Epithelial cell of umbilical artery (primary cell): ENCODE measurements around the gene HCAR3. TPM values are rescaled to one million over a fixed set of nuclear protein-coding genes. Genes with fewer than 3 reads are reported as not detected.

ENCODE experiments used
- total RNA-seq: library from RNA; depleted of rRNA; stranded (reverse); fragments of >200 nt; gene quantifications from 2 replicates; pipeline ENCODE4 v1.2.3, GENCODE V29; 2014

Gene HCAR3
- total RNA-seq: not detected in 2 replicates

DNA sequence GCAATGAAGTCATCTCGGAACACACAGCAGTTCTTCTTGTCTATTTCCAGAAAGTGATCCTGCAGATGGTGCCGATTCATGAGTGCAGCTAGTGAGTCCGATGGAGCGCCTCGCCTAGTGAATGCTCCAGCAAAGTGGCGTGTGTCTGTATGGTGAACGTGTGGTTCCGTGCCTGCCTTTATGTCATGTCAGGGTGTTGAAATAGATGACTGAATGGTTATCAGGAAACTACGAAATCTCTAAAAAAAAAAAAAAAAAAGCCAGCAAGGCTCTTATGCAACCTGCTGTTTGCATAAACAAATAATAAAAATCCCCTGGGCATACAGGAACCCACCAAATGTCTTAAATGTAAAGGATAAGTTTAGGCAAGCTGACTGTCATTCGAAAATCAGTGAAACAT is at the start of gene HCAR3:
TSS of gene HCAR3 (minus strand) at position 154 of the 400 bp plus-strand sequence. CDS start at position 80, 74 bp downstream.

DNA sequence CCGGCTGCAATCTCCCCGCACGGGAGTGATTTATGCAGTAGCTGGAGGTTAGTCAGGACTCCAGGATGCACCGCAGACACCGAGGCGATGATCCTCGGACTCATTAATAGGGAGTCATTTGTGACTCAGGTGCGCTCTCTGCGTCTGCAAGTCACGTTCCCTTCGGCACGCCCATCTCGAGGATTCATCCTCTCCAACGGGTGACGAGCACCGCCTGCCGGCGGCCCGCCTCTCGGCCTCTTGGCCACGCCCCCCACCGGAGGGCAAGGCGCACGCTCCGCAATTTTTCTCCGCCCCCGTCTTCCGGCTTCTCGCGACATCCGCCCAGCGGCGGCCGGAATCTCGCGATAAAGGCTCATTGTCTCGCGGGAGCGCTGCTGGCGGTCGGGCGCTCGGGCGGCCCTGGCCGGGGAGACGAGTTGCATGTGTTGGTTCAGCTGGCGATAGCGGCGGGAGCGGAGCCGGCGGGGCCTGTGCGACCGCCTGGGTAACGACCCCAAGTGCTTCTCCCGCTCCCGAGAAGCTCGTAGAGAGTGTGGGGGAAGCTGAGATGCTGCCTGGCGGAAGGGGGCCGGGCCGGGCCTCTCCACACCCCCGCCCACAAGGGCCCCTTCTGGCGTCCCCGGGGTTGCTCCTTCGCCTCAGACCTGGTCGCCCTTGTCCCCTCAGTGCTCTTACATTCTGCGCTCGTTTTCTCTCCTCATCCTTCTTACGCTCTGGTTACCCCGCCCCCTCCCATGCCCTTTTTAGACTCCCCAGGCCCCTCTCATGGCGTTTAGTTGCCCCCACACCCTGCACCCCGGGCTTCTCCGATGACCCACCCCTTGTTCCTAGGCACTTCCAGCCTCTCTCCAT is 36.1 kb upstream of the HCAR3 start, which contains the start of gene DENR:
TSS of gene DENR (plus strand) at position 361 of the 855 bp plus-strand sequence. CDS start 878 bp downstream, outside the sequence.

DNA sequence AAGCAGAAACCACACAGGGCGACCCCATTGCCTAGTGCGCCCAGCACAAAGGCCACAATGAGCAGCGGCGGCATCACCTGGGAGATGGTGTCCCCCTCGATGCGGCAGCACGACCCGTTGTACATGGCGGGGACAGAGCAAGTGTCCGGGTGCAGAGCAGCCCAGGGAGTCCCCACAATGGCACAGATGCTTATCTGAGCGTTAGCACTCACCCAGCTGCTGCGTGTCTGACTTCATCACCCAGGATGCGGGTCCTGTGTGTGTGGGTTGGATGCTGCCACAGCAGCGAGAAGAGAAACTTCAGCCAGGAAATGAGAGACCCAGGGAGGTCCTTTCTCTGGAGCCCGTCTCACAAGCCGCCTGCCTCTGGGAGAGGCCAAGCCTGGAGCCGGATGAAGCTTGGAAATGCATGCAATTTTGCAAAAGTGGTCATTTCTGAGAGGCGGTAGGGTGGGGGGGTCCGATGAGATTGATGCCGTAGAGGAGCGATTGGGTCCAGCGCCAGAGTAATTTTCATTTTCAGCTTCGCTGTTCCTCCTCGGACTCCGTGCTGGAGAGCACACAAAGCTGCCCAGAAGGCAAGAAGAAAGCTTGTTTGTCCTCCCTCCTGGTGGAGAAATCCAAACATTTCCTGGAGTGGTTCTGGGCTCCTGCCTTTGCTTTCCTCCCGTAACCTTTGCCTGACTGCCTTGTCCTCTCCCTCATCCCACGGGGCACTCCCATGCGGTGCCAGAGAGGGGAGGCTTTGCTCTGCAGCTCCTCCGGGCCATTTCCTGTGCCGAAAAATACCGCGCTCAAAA is 13.8 kb upstream of the HCAR3 start, which contains the start of gene HCAR1:
TSS of gene HCAR1 (minus strand) at position 630 of the 800 bp plus-strand sequence. CDS start at position 125, 505 bp downstream.

DNA sequence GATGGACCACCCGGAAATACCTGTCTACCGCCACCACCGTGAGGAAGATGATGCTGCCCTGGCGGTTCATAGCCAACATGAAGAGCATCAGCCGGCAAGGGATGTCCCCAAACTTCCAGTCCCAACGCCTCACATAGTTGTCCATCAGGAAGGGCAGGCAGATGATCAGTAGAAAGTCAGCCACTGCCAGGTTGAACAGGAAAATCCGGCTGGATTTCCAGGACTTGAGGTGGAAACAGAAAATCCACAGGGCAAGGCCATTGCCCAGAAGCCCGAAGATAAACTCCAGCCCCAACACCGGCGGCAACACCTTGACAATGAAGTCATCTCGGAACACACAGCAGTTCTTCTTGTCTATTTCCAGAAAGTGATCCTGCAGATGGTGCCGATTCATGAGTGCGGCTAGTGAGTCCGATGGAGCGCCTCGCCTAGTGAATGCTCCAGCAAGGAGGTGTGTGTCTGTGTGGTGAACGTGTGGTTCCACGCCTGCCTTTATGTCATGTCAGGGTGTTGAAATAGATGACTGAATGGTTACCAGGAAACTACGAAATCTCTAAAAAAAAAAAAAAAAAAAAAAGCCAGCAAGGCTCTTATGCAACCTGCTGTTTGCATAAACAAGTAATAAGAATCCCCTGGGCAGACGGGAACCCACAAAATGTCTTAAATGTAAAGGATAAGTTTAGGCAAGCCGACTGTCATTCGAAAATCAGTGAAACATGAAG is 13.6 kb downstream of the HCAR3 start, which contains the start of gene HCAR2:
TSS of gene HCAR2 (minus strand) at position 468 of the 722 bp plus-strand sequence. CDS start at position 394, 74 bp downstream.

Other genes with a start within 250 kb of the HCAR3 start
- gene ZCCHC8, start 215.9 kb downstream of the HCAR3 start, total RNA-seq: 15.9 and 16.1 TPM in 2 replicates
- 30.2 and 56.1 TPM in 2 replicates for gene RSRC2, start 189.9 kb downstream of the HCAR3 start, total RNA-seq
- gene KNTC1, start 189.6 kb downstream of the HCAR3 start, total RNA-seq: 28.9 and 37.4 TPM in 2 replicates
- not detected in 2 replicates for gene HCAR2, start 13.5 kb downstream of the HCAR3 start, total RNA-seq
- gene HCAR1, start 14.0 kb upstream of the HCAR3 start, total RNA-seq: not detected in 2 replicates
- gene DENR, start 36.0 kb upstream of the HCAR3 start, total RNA-seq: 35.1 and 45.4 TPM in 2 replicates
- 0.30 and 0.65 TPM in 2 replicates for gene CCDC62, start 57.8 kb upstream of the HCAR3 start, total RNA-seq
- gene HIP1R, start 118.6 kb upstream of the HCAR3 start, total RNA-seq: 121 and 122 TPM in 2 replicates
- gene VPS37B, start 179.3 kb upstream of the HCAR3 start, total RNA-seq: 14.3 and 17.9 TPM in 2 replicates
- 4.4 and 7.5 TPM in 2 replicates for gene ABCB9, start 249.7 kb upstream of the HCAR3 start, total RNA-seq